ES-I3 (cell line): Measurements from ENCODE around the gene JAKMIP1.
"Not testable (repeated sequence)": the region's sequence is repeated elsewhere in the genome, so short reads cannot be mapped to it uniquely, and the experiment has no call there.

ENCODE experiments used
- H3K36me3 ChIP-seq: 2 replicates; pipeline ENCODE4 v1.6.1; 2013; ENCODE audit warnings: mild to moderate bottlenecking, low read length, control low read depth, moderate library complexity; ENCODE audit not compliant: insufficient read depth
- H3K4me1 ChIP-seq: 2 replicates; pipeline ENCODE4 v1.6.1; 2013; ENCODE audit warnings: mild to moderate bottlenecking, control low read depth, low read length; ENCODE audit not compliant: insufficient read depth
- H3K9ac ChIP-seq: 2 replicates; pipeline ENCODE4 v1.6.1; 2013; ENCODE audit warnings: low read depth, mild to moderate bottlenecking, low read length, moderate library complexity
- H3K9me3 ChIP-seq: 2 replicates; pipeline ENCODE4 v1.6.1; 2013; ENCODE audit warnings: mild to moderate bottlenecking, low read length, moderate library complexity; ENCODE audit not compliant: control insufficient read depth, insufficient read depth

Gene JAKMIP1

DNA sequence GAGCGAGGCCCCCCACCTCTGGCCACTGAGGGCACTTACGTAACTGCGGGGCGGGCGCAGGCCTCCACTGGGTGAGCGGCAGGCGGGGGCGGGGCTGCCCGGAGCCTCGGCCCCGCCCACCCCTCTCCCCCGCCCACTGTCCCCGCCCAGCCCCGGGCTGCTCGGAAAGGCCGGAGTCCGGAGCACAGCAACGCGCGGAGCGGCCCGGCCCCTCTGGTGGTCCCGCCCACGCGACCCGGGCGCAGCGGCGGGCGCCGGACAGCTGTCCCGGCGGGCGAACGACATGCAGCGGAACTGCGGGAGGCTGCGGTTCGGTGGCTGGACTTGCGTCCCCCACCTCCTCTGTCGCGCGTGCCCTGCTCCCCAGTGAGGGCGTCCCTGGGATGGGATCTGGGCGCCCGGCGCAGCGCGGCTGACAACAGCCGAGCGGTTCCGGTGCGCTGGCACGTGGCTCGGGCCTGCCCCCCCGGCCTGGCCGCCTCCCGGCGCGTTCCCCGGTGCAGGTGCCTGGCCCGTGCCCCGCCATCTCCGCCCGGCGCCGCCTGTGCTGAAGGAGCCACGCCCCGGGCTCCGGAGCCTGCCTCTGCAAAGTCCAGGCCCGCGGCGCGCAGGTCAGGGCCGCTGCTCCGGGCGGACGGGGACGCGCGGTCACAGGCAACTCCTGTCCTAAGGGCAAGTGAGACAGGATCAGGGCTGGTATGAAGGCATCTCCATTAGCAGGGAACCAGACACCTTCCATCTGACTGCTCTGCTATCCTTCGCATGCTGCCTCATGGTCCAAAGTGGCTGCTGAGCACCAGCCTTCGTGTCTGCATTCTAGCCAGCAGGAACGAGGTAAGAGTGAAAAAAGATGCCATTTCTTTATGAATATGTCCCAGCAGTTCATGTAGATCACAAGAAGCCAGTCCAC, 21.8 kb upstream of the JAKMIP1 start:
- H3K9me3 ChIP-seq = no peaks in the 10 kb centered on the region; the same call in 1 of the 2 replicates
- no peaks in the 10 kb centered on the region; the same call in 1 of the 2 replicates for H3K4me1 ChIP-seq
- no peaks in the 10 kb centered on the region for H3K36me3 ChIP-seq
- H3K9ac ChIP-seq = peak overlapping the region; percentile 90

DNA sequence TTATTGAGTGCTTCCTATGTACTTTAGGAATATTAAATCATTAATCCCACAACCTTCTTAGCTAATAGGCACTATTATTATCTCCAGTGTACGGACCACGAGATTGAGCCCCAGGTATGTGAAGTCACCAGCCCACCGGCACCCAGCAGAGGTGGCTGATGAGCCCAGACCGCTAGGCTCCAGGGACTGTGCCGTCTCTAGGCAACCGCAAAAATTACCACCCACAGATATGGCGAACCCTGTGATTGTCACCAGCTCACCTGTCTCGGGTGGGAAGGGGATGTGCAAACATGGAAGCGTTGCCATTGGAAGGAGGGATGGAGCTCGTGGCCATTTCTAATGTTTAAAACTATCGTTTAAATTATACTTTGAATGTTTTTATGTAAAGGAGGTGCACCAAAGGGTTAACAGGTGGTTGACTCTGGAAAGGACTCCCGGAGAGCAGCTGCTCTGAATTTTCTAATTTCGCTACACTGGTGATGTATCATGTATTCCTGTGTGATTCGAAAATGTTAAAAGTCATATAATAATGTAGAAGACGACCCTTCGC, 21.0 kb upstream of the JAKMIP1 start:
- Histone ChIP-seq H3K36me3 (no peaks in the 10 kb centered on the region), H3K9ac (peak overlapping the region; percentile 90), H3K9me3 (no peaks in the 10 kb centered on the region; the same call in 1 of the 2 replicates), H3K4me1 (no peaks in the 10 kb centered on the region; the same call in 1 of the 2 replicates)

DNA sequence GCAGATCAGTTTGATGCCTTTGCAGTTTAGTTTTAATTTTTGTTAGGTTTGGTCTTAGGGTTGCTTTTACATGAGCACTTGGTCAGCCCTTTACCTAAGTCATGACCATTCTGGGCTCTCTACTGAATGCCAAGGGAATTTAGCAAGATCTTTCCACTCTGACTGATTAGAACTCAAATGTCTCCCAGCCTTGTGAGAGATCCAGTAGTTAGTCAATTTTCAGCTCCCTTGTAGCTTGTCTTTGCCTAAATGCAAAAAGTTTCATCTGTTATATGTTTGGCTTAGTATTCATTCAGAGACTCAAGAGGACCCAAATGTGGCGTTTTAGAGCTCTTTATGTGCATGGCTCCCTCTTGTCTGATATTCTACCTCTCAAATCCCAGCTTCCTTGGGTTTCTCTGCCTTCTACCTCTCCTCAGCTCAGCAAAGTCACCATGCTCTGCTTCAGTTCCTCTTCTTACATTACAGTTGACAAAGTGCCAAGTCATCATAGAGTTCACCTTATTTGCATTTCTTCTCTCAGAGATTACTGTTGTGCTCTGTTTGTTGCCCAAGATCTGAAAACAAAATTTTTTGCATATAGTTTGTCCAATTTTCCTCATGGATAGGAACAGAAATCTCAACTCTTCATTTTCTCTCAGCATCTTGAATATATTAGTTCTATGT, 17.5 kb upstream of the JAKMIP1 start:
- Histone ChIP-seq H3K36me3 (no peaks in the 10 kb centered on the region), H3K9me3 (no peaks in the 10 kb centered on the region; the same call in 1 of the 2 replicates), H3K9ac (no peak overlapping the region), H3K4me1 (no peaks in the 10 kb centered on the region; the same call in 1 of the 2 replicates)

DNA sequence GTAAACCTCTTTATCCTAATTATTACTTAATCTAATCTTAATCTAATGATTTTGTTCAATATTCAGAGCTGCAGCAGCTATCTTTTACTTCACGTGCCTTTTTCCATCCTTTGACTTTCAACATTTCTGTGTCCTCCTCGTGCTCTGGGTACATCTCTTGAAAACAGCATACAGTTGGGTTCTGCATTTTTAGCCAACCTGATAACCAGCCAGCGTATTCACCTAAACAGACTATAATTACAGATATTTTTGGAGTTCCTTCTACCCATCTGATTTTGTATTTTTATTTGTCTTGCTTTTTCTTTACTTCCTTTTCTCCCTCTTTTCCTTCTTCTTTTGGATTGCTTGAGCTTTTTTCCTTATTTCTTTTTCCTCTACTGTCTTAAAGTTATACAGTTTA, 16.2 kb upstream of the JAKMIP1 start:
- Histone ChIP-seq H3K9ac (no peak overlapping the region), H3K36me3 (no peaks in the 10 kb centered on the region), H3K9me3 (no peaks in the 10 kb centered on the region), H3K4me1 (no peaks in the 10 kb centered on the region; the same call in 1 of the 2 replicates)

DNA sequence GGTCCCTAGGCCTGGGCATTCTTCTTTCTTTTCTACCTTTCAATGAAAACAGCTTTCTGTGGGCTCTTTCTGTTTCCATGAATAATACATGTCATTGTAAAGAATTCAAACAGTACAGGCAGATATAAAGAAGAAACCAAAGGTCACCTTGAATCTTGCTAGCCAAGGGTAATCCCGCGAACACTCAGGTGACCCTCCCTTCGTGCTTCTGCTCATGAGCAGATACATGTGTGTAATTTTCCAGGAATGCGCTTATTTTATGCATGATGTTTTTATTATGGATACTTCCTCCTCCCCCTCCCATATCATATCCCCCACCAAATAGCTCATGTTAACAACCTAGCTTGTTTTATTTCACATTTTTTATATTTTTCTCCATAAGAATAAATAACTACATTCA, 9.6 kb upstream of the JAKMIP1 start:
- Histone ChIP-seq H3K9ac (no peak overlapping the region), H3K4me1 (no peaks in the 10 kb centered on the region), H3K36me3 (no peaks in the 10 kb centered on the region), H3K9me3 (no peaks in the 10 kb centered on the region)

DNA sequence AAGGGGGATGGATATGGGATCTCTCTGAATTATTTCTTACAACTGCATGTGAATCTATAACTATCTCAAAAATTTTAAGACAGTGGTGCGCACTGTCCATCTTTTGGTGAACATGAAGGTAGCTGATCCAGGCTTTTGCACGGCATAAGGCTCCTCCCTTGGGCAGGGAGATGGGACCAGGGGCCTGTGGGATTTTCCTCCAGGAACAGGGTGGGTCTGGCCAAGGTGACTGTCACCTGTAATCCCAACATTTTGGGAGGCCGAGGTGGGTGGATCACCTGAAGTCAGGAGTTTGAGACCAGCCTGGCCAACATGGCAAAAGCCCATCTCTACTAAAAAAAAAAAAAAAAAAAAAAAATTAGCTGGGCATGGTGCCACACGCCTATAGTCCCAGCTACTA, 8.9 kb upstream of the JAKMIP1 start:
- not testable (repeated sequence) for H3K4me1 ChIP-seq, H3K36me3 ChIP-seq, H3K9ac ChIP-seq, H3K9me3 ChIP-seq

DNA sequence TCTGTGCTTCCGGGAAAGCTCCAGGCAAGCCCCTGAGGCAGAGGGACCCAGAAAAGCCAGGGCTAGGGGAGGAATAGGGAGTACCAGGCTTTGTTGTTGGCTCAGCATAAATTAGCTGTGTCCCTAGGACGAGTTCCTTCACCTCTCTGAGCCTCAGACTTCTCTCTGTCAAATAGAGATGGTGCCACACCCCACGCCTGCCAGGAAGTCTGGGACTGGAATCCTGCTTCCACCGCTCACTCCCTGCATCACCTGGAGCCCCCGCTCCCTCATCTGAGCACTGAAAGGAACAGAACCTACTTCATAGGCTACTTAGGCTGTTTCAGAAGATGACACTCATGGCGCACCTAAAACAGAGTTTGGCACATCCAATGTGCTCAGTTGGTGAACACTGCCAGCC, 8.1 kb upstream of the JAKMIP1 start:
- H3K36me3 ChIP-seq = no peaks in the 10 kb centered on the region
- no peaks in the 10 kb centered on the region for H3K4me1 ChIP-seq
- H3K9me3 ChIP-seq = no peaks in the 10 kb centered on the region
- H3K9ac ChIP-seq = no peak overlapping the region

DNA sequence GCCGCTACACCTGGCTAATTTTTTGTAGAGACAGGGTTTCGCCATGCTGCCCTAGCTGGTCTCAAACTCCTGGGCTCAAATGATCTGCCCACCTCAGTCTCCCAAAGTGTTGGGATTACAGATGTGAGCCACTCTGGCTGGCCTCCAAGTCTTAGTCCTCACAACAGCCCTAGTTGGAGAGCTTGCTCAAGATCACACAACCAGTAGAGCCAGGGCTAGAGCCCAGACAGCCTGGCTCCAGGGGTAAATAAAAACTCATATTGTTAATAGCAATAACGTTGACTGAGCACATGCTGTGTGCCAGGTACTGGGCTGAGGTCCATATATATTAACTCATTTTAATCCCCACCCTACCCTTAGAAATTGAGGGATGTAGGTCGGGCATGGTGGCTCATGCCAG, 7.3 kb upstream of the JAKMIP1 start:
- no peak overlapping the region for H3K9ac ChIP-seq
- no peaks in the 10 kb centered on the region for H3K9me3 ChIP-seq
- no peaks in the 10 kb centered on the region for H3K4me1 ChIP-seq
- no peaks in the 10 kb centered on the region for H3K36me3 ChIP-seq

DNA sequence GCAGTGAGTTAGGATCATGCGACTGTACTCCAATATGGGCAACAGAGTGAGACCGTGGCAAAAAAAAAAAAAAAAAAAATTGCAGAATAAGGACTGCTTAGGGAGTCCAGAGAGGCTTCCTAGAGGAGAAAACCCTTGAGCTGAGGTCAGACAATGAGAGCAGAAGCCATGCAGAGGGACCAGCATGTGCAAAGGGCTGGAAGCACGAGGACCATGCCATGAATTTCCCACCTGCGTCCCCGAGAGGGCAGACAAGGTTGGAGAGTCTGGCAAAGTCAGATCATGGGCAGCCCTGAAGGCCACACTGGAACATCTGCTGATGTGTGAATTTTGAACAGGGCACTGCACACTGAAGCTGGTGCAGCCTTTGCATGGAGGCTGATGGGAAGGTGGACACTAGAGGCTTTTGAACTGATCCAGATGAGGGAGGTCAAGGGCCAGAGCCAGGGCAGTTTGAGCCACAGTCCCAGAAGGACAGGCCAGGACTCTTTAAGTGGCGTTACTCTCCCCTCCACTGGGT, 6.5 kb upstream of the JAKMIP1 start:
- Histone ChIP-seq H3K9me3 (no peaks in the 10 kb centered on the region), H3K36me3 (no peaks in the 10 kb centered on the region), H3K4me1 (no peaks in the 10 kb centered on the region), H3K9ac (no peak overlapping the region)

DNA sequence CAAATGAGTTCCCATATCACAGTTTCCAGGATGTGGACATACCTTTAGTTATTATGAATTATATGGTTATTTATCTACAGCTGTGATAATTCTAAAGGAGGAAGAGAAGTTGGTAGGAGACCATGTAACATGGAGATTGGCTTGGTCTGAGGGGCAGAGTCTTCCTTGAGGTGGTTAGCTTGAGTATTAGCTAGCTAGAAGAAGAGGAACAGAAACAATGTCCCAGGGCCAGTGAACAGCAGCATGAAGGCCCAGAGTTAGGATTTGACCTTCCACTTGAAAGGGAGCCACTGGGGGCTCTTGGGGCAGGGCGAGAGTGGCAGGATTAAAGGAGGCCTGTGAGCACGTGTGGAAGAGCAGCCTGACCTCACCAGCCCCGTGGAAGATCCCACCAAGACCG, 5.6 kb upstream of the JAKMIP1 start:
- Histone ChIP-seq H3K36me3 (no peaks in the 10 kb centered on the region), H3K9me3 (no peaks in the 10 kb centered on the region), H3K4me1 (no peaks in the 10 kb centered on the region), H3K9ac (no peak overlapping the region)

DNA sequence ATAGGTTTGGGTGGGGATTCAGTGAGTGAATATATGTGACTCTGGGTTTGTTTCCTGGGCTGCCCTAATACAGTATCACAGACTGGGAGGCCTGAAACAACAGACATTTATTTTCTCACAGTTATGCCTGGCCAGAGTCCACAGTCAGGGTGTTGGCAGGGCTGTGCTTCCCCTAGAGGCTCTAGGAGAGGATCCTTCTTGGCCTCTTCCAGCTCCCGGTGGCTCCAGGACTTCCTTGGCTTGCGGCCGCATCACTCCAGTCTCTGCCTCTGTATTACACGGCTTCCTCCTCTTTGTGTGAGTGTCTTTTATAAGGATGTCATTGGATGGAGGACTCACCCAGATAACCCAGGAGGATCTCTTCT, 5.2 kb upstream of the JAKMIP1 start:
- no peaks in the 10 kb centered on the region for H3K9me3 ChIP-seq
- no peaks in the 10 kb centered on the region for H3K4me1 ChIP-seq
- no peak overlapping the region for H3K9ac ChIP-seq
- no peaks in the 10 kb centered on the region for H3K36me3 ChIP-seq

DNA sequence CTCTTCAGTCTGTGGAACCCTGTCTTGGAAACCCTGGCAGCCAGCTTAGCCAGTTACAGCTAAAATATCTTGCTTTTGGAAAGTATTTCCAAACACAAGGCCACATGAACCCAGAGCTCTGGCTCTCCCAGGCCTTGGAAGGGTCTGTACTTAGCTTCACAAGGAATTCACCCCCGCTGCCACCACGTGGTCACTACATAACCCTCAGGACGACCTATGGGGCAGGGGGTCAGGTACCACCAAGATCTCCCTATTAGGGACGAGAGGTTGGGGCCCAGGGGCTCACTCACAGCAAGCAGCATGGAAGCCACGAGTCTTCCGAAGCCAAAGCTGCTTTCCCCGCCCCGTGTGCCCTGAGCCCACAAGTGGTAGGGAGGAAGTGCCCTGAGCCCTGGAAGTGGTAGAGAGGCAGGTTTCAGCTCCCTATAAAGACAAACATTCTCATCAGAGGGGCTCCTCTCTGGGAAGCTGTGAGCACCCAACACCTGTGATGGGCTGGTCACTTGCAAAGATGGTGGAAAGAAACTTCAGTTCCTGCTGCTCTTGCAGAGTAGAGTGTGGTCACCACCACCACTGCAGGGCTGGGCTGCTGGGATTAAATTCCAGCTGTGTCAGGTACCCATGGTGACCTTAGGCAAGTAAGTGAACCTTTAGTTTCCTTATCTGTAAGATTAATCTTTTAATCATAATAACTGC, 4.7 kb upstream of the JAKMIP1 start:
- Histone ChIP-seq H3K4me1 (no peaks in the 10 kb centered on the region), H3K36me3 (no peaks in the 10 kb centered on the region), H3K9me3 (no peaks in the 10 kb centered on the region), H3K9ac (no peak overlapping the region)

DNA sequence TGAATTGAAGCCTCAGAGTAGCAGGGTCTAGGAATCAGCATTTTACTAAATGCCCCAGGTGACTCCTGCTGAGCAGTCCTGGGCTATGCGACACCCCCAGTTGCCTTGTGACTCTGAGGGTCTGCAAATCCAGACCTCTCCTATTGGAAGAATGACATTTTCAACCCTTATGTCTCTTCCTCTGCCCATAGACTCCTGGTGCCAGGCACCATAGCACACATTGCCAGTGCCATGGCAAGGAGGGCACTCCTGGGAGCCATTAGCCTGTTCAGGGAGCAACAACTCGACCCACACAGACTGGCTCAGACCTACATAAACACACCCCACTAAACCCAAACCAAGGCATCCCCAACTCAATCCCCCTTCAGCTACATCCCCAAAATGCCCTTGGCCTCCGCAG, 3.7 kb upstream of the JAKMIP1 start:
- H3K9ac ChIP-seq = no peak overlapping the region
- H3K9me3 ChIP-seq = no peaks in the 10 kb centered on the region
- H3K4me1 ChIP-seq = no peaks in the 10 kb centered on the region
- no peaks in the 10 kb centered on the region for H3K36me3 ChIP-seq

DNA sequence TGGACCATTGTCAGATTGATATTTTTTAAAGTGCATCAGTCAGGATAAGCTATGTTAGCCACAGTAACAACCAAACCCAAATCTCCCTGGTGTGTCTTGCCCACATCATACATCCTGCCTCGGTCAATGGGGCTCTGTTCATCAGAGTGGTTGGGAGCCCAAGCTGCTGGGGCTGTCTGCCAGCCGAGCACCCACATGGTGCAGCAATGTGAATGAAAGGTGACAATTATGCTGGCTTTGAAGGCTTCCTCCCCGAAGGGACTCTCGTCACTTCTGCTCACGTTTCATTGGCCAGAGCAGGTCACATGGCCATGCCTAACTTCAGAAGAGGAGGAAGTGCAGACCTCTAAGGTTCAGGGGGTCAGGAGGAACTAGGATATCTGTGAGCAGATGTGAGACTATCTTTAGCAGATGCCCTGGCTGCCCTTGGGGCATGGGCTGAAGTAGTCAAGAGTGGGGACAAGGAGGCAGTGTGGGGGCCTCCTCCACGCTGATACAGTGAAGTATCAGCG, 1.3 kb upstream of the JAKMIP1 start:
- Histone ChIP-seq H3K9ac (no peak overlapping the region), H3K4me1 (0 out of 2 replicates have a peak, but pooled peaks cover 7% of the 10 kb centered on the region), H3K36me3 (no peaks in the 10 kb centered on the region), H3K9me3 (no peaks in the 10 kb centered on the region)
